ENCODE data around the gene SCG5.

SCG5 gene

DNA sequence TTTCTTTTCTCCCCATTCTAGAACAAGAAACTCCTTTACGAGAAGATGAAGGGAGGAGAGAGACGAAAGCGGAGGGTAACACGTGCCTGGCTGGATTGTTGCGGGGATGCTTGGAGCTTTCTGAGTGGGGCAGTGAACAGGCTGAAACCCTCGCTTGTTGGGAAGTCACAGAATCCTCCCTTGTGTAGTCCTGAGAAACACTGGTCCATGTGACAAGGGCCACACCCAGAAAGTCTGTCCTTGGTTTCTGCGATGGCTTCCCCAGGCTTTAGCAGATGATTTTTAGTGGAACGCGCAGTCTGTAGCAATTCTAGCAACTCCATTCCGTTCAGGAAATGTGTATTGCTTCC is 50.2 kb downstream of the SCG5 start:
- peaks cover 18% of the 10 kb centered on the region for H3K4me1 Mint-ChIP-seq
- no peak for TF ChIP-seq CTCF (IDR thresholded peaks at IDR 0.05)
- DNase-seq = no peak
- H3K4me3 Mint-ChIP-seq = no peak overlapping the region
- peak overlapping the region; percentile 25 for H3K27ac Mint-ChIP-seq
- no peaks in the 10 kb centered on the region for H3K27me3 Mint-ChIP-seq (ENCODE audit: low read depth, poor library complexity)
- peaks cover 12% of the 10 kb centered on the region for H3K9me3 Mint-ChIP-seq
- peaks cover 59% of the 10 kb centered on the region for H3K36me3 Mint-ChIP-seq (ENCODE audit: low read depth)

GRCh38 chr15:32692286-32692685 is 50.8 kb downstream of the SCG5 start:
- Mint-ChIP-seq H3K27me3 (ENCODE audit: low read depth, poor library complexity) (no peaks in the 10 kb centered on the region), H3K27ac (no peak overlapping the region), H3K4me1 (peaks cover 18% of the 10 kb centered on the region), H3K4me3 (no peak overlapping the region), H3K9me3 (peaks cover 9% of the 10 kb centered on the region), H3K36me3 (ENCODE audit: low read depth) (peaks cover 54% of the 10 kb centered on the region)
- DNase-seq = no peak
- TF ChIP-seq CTCF (IDR thresholded peaks at IDR 0.05) = no peak

- DNase-seq = no peak
- peaks cover 61% of the 10 kb centered on the region for H3K36me3 Mint-ChIP-seq (ENCODE audit: low read depth)
- no peak for TF ChIP-seq CTCF (IDR thresholded peaks at IDR 0.05)
- peaks cover 28% of the 10 kb centered on the region for H3K4me1 Mint-ChIP-seq
- no peaks in the 10 kb centered on the region for H3K27me3 Mint-ChIP-seq (ENCODE audit: low read depth, poor library complexity)
- H3K27ac Mint-ChIP-seq = no peak overlapping the region
- no peak overlapping the region for H3K4me3 Mint-ChIP-seq
- peaks cover 18% of the 10 kb centered on the region for H3K9me3 Mint-ChIP-seq
These were observed 52.9 kb downstream of the SCG5 start for GRCh38 chr15:32694222-32694983.

GRCh38 chr15:32698773-32699390 is 57.4 kb downstream of the SCG5 start:
- Mint-ChIP-seq H3K4me3 (no peak overlapping the region), H3K27ac (no peak overlapping the region), H3K36me3 (ENCODE audit: low read depth) (peaks cover 29% of the 10 kb centered on the region), H3K4me1 (peaks cover 21% of the 10 kb centered on the region), H3K27me3 (ENCODE audit: low read depth, poor library complexity) (no peaks in the 10 kb centered on the region), H3K9me3 (peaks cover 18% of the 10 kb centered on the region)
- TF ChIP-seq CTCF (IDR thresholded peaks at IDR 0.05) = no peak
- DNase-seq = no peak

DNA sequence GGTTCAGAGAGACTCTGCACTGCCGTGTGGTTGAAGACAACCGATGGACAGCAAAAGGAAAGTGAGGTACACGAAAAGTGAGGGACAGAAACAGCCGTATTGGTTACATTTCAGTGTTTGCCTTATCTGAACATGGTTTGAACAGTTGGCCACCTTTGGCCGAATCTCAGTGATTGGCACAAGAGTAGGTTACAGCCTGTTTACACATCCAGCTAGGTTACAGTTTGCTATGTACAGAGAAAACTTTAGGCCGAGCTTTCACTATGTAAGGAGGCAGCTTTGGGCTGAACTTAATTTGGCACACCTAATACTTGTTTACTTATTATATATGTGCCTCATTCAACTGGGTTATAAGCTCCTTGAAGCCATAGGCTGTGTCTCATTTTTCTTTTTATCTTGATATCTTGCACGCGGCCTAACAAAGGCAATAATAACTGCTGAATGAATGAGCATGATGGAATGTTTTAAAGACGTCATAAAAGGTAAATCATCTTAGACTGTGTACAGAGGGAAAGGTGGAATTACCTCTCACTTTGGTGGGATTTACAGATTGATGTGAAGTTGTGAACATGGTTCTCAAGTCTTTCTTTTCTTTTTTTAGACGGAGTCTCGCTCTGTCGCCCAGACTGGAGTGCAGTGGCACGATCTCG is 59.1 kb downstream of the SCG5 start:
- no peak for DNase-seq
- Mint-ChIP-seq H3K27me3 (ENCODE audit: low read depth, poor library complexity) (no peaks in the 10 kb centered on the region), H3K4me3 (no peak overlapping the region)

More for the DNA sequence above, 59.1 kb downstream of the SCG5 start:
- Mint-ChIP-seq H3K27ac (no peak overlapping the region), H3K36me3 (ENCODE audit: low read depth) (peaks cover 19% of the 10 kb centered on the region), H3K9me3 (peaks cover 9% of the 10 kb centered on the region), H3K4me1 (peaks cover 34% of the 10 kb centered on the region)
- TF ChIP-seq CTCF (IDR thresholded peaks at IDR 0.05) = no peak
